Measurements from ENCODE around the gene EZH2. TPM values are rescaled to one million over a fixed set of nuclear protein-coding genes. Genes with fewer than 3 reads are reported as not detected.

The EZH2 gene
- polyA plus RNA-seq, 2 donors: 11.0 to 11.7 TPM

GRCh38 chr7:148866362-148866761 lies 17.7 kb downstream of the EZH2 start:
- Histone ChIP-seq H3K27me3 (ENCODE audit: control insufficient read depth in 1 of 2, insufficient read depth in 2 of 2, low read length in 2 of 2) (no peaks in the 10 kb centered on the region), H3K4me1 (ENCODE audit: control insufficient read depth in 2 of 2, insufficient read depth in 2 of 2, low read length in 1 of 2) (no peaks in the 10 kb centered on the region), H3K27ac (ENCODE audit: low read depth in 2 of 2, low read length in 1 of 2) (no peak overlapping the region), H3K36me3 (ENCODE audit: control insufficient read depth in 2 of 2, insufficient read depth in 2 of 2, low read length in 1 of 2) (no peaks in the 10 kb centered on the region), H3K4me3 (ENCODE audit: low read depth in 1 of 2, low read length in 2 of 2) (no peak overlapping the region), H3K9me3 (ENCODE audit: control insufficient read depth in 2 of 2, insufficient read depth in 1 of 2, low read depth in 1 of 2, low read length in 1 of 2) (no peaks in the 10 kb centered on the region)
- WGBS, 2 donors: 97 to 99% methylated on average over 6 of the region's 6 CpGs

- Histone ChIP-seq H3K27me3 (ENCODE audit: control insufficient read depth in 1 of 2, insufficient read depth in 2 of 2, low read length in 2 of 2) (no peaks in the 10 kb centered on the region), H3K36me3 (ENCODE audit: control insufficient read depth in 2 of 2, insufficient read depth in 2 of 2, low read length in 1 of 2) (no peaks in the 10 kb centered on the region), H3K27ac (ENCODE audit: low read depth in 2 of 2, low read length in 1 of 2) (no peak overlapping the region), H3K4me3 (ENCODE audit: low read depth in 1 of 2, low read length in 2 of 2) (no peak overlapping the region), H3K4me1 (ENCODE audit: control insufficient read depth in 2 of 2, insufficient read depth in 2 of 2, low read length in 1 of 2) (no peaks in the 10 kb centered on the region), H3K9me3 (ENCODE audit: control insufficient read depth in 2 of 2, insufficient read depth in 1 of 2, low read depth in 1 of 2, low read length in 1 of 2) (no peaks in the 10 kb centered on the region)
- WGBS, 2 donors: 84 to 85% methylated on average over 2 of the region's 2 CpGs
These were observed 18.8 kb downstream of the EZH2 start for GRCh38 chr7:148865283-148865682.

GRCh38 chr7:148863324-148863723 lies 20.8 kb downstream of the EZH2 start:
- WGBS, 2 donors: 59 to 70% methylated on average over 2 of the region's 2 CpGs
- Histone ChIP-seq H3K27me3 (ENCODE audit: control insufficient read depth in 1 of 2, insufficient read depth in 2 of 2, low read length in 2 of 2) (no peaks in the 10 kb centered on the region), H3K9me3 (ENCODE audit: control insufficient read depth in 2 of 2, insufficient read depth in 1 of 2, low read depth in 1 of 2, low read length in 1 of 2) (no peaks in the 10 kb centered on the region), H3K27ac (ENCODE audit: low read depth in 2 of 2, low read length in 1 of 2) (no peak overlapping the region), H3K4me3 (ENCODE audit: low read depth in 1 of 2, low read length in 2 of 2) (no peak overlapping the region), H3K36me3 (ENCODE audit: control insufficient read depth in 2 of 2, insufficient read depth in 2 of 2, low read length in 1 of 2) (no peaks in the 10 kb centered on the region), H3K4me1 (ENCODE audit: control insufficient read depth in 2 of 2, insufficient read depth in 2 of 2, low read length in 1 of 2) (no peaks in the 10 kb centered on the region)

- Histone ChIP-seq H3K27me3 (ENCODE audit: control insufficient read depth in 1 of 2, insufficient read depth in 2 of 2, low read length in 2 of 2) (no peaks in the 10 kb centered on the region), H3K4me1 (ENCODE audit: control insufficient read depth in 2 of 2, insufficient read depth in 2 of 2, low read length in 1 of 2) (no peaks in the 10 kb centered on the region), H3K36me3 (ENCODE audit: control insufficient read depth in 2 of 2, insufficient read depth in 2 of 2, low read length in 1 of 2) (no peaks in the 10 kb centered on the region), H3K9me3 (ENCODE audit: control insufficient read depth in 2 of 2, insufficient read depth in 1 of 2, low read depth in 1 of 2, low read length in 1 of 2) (no peaks in the 10 kb centered on the region), H3K27ac (ENCODE audit: low read depth in 2 of 2, low read length in 1 of 2) (no peak overlapping the region), H3K4me3 (ENCODE audit: low read depth in 1 of 2, low read length in 2 of 2) (no peak overlapping the region)
- WGBS, 2 donors: 83 to 84% methylated on average over 3 of the region's 3 CpGs
These were observed 21.6 kb downstream of the EZH2 start for GRCh38 chr7:148862481-148862880.

GRCh38 chr7:148858489-148858888 lies 25.6 kb downstream of the EZH2 start:
- WGBS, 2 donors: 83 to 91% methylated on average over 2 of the region's 2 CpGs
- Histone ChIP-seq H3K9me3 (ENCODE audit: control insufficient read depth in 2 of 2, insufficient read depth in 1 of 2, low read depth in 1 of 2, low read length in 1 of 2) (no peaks in the 10 kb centered on the region), H3K27me3 (ENCODE audit: control insufficient read depth in 1 of 2, insufficient read depth in 2 of 2, low read length in 2 of 2) (no peaks in the 10 kb centered on the region), H3K36me3 (ENCODE audit: control insufficient read depth in 2 of 2, insufficient read depth in 2 of 2, low read length in 1 of 2) (no peaks in the 10 kb centered on the region), H3K27ac (ENCODE audit: low read depth in 2 of 2, low read length in 1 of 2) (no peak overlapping the region), H3K4me1 (ENCODE audit: control insufficient read depth in 2 of 2, insufficient read depth in 2 of 2, low read length in 1 of 2) (no peaks in the 10 kb centered on the region), H3K4me3 (ENCODE audit: low read depth in 1 of 2, low read length in 2 of 2) (no peak overlapping the region)

GRCh38 chr7:148856891-148857290 lies 27.2 kb downstream of the EZH2 start:
- H3K9me3 ChIP-seq (ENCODE audit: control insufficient read depth in 2 of 2, insufficient read depth in 1 of 2, low read depth in 1 of 2, low read length in 1 of 2): no peaks in the 10 kb centered on the region
- H3K4me1 ChIP-seq (ENCODE audit: control insufficient read depth in 2 of 2, insufficient read depth in 2 of 2, low read length in 1 of 2): peaks cover 0 to 2% of the 10 kb centered on the region in 2 donors
- H3K4me3 ChIP-seq (ENCODE audit: low read depth in 1 of 2, low read length in 2 of 2): no peak overlapping the region
- 78 to 89% methylated on average over 5 of the region's 5 CpGs for WGBS, 2 donors
- no peaks in the 10 kb centered on the region for H3K27me3 ChIP-seq (ENCODE audit: control insufficient read depth in 1 of 2, insufficient read depth in 2 of 2, low read length in 2 of 2)
- no peak overlapping the region for H3K27ac ChIP-seq (ENCODE audit: low read depth in 2 of 2, low read length in 1 of 2)
- no peaks in the 10 kb centered on the region for H3K36me3 ChIP-seq (ENCODE audit: control insufficient read depth in 2 of 2, insufficient read depth in 2 of 2, low read length in 1 of 2)

GRCh38 chr7:148856578-148856881 lies 27.6 kb downstream of the EZH2 start:
- 63 to 91% methylated on average over 2 of the region's 2 CpGs for whole genome bisulfite sequencing, 2 donors
- Histone ChIP-seq H3K4me3 (ENCODE audit: low read depth in 1 of 2, low read length in 2 of 2) (no peak overlapping the region), H3K36me3 (ENCODE audit: control insufficient read depth in 2 of 2, insufficient read depth in 2 of 2, low read length in 1 of 2) (no peaks in the 10 kb centered on the region), H3K9me3 (ENCODE audit: control insufficient read depth in 2 of 2, insufficient read depth in 1 of 2, low read depth in 1 of 2, low read length in 1 of 2) (no peaks in the 10 kb centered on the region), H3K27me3 (ENCODE audit: control insufficient read depth in 1 of 2, insufficient read depth in 2 of 2, low read length in 2 of 2) (no peaks in the 10 kb centered on the region), H3K27ac (ENCODE audit: low read depth in 2 of 2, low read length in 1 of 2) (no peak overlapping the region), H3K4me1 (ENCODE audit: control insufficient read depth in 2 of 2, insufficient read depth in 2 of 2, low read length in 1 of 2) (peaks cover 0 to 2% of the 10 kb centered on the region in 2 donors)

GRCh38 chr7:148854983-148855382 lies 29.1 kb downstream of the EZH2 start:
- Histone ChIP-seq H3K36me3 (ENCODE audit: control insufficient read depth in 2 of 2, insufficient read depth in 2 of 2, low read length in 1 of 2) (no peaks in the 10 kb centered on the region), H3K4me3 (ENCODE audit: low read depth in 1 of 2, low read length in 2 of 2) (no peak overlapping the region), H3K9me3 (ENCODE audit: control insufficient read depth in 2 of 2, insufficient read depth in 1 of 2, low read depth in 1 of 2, low read length in 1 of 2) (no peaks in the 10 kb centered on the region), H3K27me3 (ENCODE audit: control insufficient read depth in 1 of 2, insufficient read depth in 2 of 2, low read length in 2 of 2) (no peaks in the 10 kb centered on the region), H3K27ac (ENCODE audit: low read depth in 2 of 2, low read length in 1 of 2) (no peak overlapping the region), H3K4me1 (ENCODE audit: control insufficient read depth in 2 of 2, insufficient read depth in 2 of 2, low read length in 1 of 2) (peaks cover 0 to 2% of the 10 kb centered on the region in 2 donors)
- 100% methylated on average over 1 of the region's 1 CpG for WGBS, 2 donors

GRCh38 chr7:148852272-148852671 lies 31.8 kb downstream of the EZH2 start:
- Histone ChIP-seq H3K27me3 (ENCODE audit: control insufficient read depth in 1 of 2, insufficient read depth in 2 of 2, low read length in 2 of 2) (no peaks in the 10 kb centered on the region), H3K27ac (ENCODE audit: low read depth in 2 of 2, low read length in 1 of 2) (no peak overlapping the region), H3K36me3 (ENCODE audit: control insufficient read depth in 2 of 2, insufficient read depth in 2 of 2, low read length in 1 of 2) (no peaks in the 10 kb centered on the region), H3K9me3 (ENCODE audit: control insufficient read depth in 2 of 2, insufficient read depth in 1 of 2, low read depth in 1 of 2, low read length in 1 of 2) (no peaks in the 10 kb centered on the region), H3K4me1 (ENCODE audit: control insufficient read depth in 2 of 2, insufficient read depth in 2 of 2, low read length in 1 of 2) (peaks cover 0 to 2% of the 10 kb centered on the region in 2 donors), H3K4me3 (ENCODE audit: low read depth in 1 of 2, low read length in 2 of 2) (no peak overlapping the region)
- WGBS, 2 donors: 92 to 93% methylated on average over 1 of the region's 1 CpG

GRCh38 chr7:148850564-148850963 lies 33.5 kb downstream of the EZH2 start:
- no peaks in the 10 kb centered on the region for H3K27me3 ChIP-seq (ENCODE audit: control insufficient read depth in 1 of 2, insufficient read depth in 2 of 2, low read length in 2 of 2)
- H3K36me3 ChIP-seq (ENCODE audit: control insufficient read depth in 2 of 2, insufficient read depth in 2 of 2, low read length in 1 of 2): no peaks in the 10 kb centered on the region
- no peaks in the 10 kb centered on the region for H3K9me3 ChIP-seq (ENCODE audit: control insufficient read depth in 2 of 2, insufficient read depth in 1 of 2, low read depth in 1 of 2, low read length in 1 of 2)
- H3K27ac ChIP-seq (ENCODE audit: low read depth in 2 of 2, low read length in 1 of 2): no peak overlapping the region
- no peak overlapping the region for H3K4me3 ChIP-seq (ENCODE audit: low read depth in 1 of 2, low read length in 2 of 2)
- H3K4me1 ChIP-seq (ENCODE audit: control insufficient read depth in 2 of 2, insufficient read depth in 2 of 2, low read length in 1 of 2): peaks cover 0 to 2% of the 10 kb centered on the region in 2 donors
- 97 to 98% methylated on average over 5 of the region's 5 CpGs for WGBS, 2 donors

Data from esophagus (tissue), 2 donors.